Breast epithelium (tissue), 4 donors: ENCODE data around the gene C19orf47. TPM values are rescaled to one million over a fixed set of nuclear protein-coding genes. Genes with fewer than 3 reads are reported as not detected.

Experiments
- DNase-seq, 2 donors: peaks; one replicate each; pipeline ENCODE4 v3.0.0-alpha.2; 2019; ENCODE audit warnings: low spot score in 2 of 2
- H3K27ac ChIP-seq, 2 donors: fragments of 200-600 bp; sonication (generic) in 1 of 2; one replicate each; pipeline ENCODE4 v1.5.1; 2016 to 2019; ENCODE audit warnings: mild to moderate bottlenecking in 1 of 2
- H3K27me3 ChIP-seq, 2 donors: fragments of 200-600 bp; sonication (generic) in 1 of 2; one replicate each; pipeline versions ENCODE4 v1.5.1 to v1.6.0; 2017 to 2019; ENCODE audit warnings: control low read depth in 1 of 2, mild to moderate bottlenecking in 1 of 2
- H3K36me3 ChIP-seq: fragments of 200-600 bp; one replicate; pipeline ENCODE4 v1.5.1; 2019
- H3K4me1 ChIP-seq, 2 donors: fragments of 200-600 bp; sonication (generic); one replicate each; pipeline ENCODE4 v1.5.1; 2016 to 2019; ENCODE audit warnings: control low read depth in 1 of 2
- H3K4me3 ChIP-seq, 3 donors: fragments of 200-600 bp; sonication (generic); 1 replicate in 2 of 3; 2 replicates in 1 of 3; pipeline ENCODE4 v1.5.1; 2016 to 2019; ENCODE audit warnings: mild to moderate bottlenecking in 3 of 3, moderate library complexity in 2 of 3
- H3K9me3 ChIP-seq, 2 donors: fragments of 200-600 bp; sonication (generic) in 1 of 2; one replicate each; pipeline ENCODE4 v1.5.1; 2016 to 2019; ENCODE audit warnings: control low read depth in 1 of 2
- POLR2A ChIP-seq: fragments of 450-650 bp; IDR thresholded peaks from one replicate; pipeline ENCODE4 v1.6.1; 2016; ENCODE audit warnings: antibody characterized with exemption, mild to moderate bottlenecking, moderate library complexity
- POLR2AphosphoS5 ChIP-seq, 3 donors: sonication (generic); formaldehyde crosslinking; IDR thresholded peaks; one replicate each; pipeline ENCODE4 v1.6.1; 2017; ENCODE audit warnings: antibody characterized with exemption in 3 of 3
- intact Hi-C: fragments of 100-400 bp; cut with DNase I; formaldehyde crosslinking; loops from one replicate; pipeline ENCODE4 v1.15.1; 2023; ENCODE audit warnings: low total_unique reads
- total RNA-seq, 3 donors: library from RNA; depleted of rRNA; stranded (reverse); fragments of >200 nt; gene quantifications; one replicate each; pipeline ENCODE4 v1.1.0, GENCODE V29; 2016
- TF ChIP-seq, protein P1 (sequence below), 3 donors: fragments of 450-650 bp; IDR thresholded peaks; one replicate each; pipeline ENCODE4 v1.5.1; 2016 to 2017; ENCODE audit warnings: antibody characterized with exemption in 3 of 3, mild to moderate bottlenecking in 3 of 3, moderate library complexity in 3 of 3

C19orf47 gene
- total RNA-seq, 3 donors from 2014 or later: 6.7 to 13.0 (median 10.2) TPM

DNA sequence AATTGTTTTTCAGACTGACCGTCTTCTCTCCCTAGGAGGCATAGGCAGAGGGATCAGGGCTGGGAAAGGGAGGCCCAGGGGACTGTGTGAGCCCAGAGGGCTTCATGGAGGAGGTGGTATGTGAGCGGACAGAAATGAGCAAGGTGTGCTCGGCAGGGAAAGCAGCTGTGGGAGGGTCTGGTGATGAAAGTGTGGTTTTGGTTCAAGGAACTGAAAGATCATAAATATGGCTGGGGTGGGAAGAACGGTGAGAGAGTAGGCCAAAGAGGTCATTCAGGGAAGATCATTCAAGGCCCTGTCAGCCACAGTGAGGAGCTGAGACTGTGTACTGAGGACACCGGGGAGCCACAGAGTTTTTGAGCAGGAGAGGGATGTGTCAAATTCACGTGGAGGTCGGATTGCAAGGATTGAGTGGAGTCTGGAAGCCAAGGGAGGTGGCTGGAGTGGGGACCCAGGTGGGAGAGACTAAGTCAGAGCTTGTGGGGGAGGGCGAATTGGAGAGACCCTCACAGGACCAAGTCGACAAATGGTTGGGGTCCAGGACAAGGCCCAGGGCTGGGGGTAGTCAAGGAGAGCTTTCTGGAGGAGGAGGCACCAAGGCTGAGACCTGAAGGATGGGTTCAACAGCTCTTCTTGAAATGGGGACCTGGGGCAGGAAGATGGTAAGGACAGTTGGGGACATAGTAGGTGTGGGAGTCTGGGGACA lies 7.9 kb upstream of the C19orf47 start:
- TF ChIP-seq POLR2A (no peak), POLR2AphosphoS5 (IDR thresholded peaks at IDR 0.05) (no peak)
- TF ChIP-seq, protein P1, sequence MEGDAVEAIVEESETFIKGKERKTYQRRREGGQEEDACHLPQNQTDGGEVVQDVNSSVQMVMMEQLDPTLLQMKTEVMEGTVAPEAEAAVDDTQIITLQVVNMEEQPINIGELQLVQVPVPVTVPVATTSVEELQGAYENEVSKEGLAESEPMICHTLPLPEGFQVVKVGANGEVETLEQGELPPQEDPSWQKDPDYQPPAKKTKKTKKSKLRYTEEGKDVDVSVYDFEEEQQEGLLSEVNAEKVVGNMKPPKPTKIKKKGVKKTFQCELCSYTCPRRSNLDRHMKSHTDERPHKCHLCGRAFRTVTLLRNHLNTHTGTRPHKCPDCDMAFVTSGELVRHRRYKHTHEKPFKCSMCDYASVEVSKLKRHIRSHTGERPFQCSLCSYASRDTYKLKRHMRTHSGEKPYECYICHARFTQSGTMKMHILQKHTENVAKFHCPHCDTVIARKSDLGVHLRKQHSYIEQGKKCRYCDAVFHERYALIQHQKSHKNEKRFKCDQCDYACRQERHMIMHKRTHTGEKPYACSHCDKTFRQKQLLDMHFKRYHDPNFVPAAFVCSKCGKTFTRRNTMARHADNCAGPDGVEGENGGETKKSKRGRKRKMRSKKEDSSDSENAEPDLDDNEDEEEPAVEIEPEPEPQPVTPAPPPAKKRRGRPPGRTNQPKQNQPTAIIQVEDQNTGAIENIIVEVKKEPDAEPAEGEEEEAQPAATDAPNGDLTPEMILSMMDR (IDR thresholded peaks at IDR 0.05): no peak
- H3K27me3 ChIP-seq: no peaks in the 10 kb centered on the region
- no peaks in the 10 kb centered on the region for H3K4me1 ChIP-seq
- no peaks in the 10 kb centered on the region for H3K36me3 ChIP-seq
- no peaks in the 10 kb centered on the region for H3K9me3 ChIP-seq
- no peak for DNase-seq
- no peak overlapping the region for H3K27ac ChIP-seq
- no peak overlapping the region for H3K4me3 ChIP-seq
- intact Hi-C loops: no loop called here

DNA sequence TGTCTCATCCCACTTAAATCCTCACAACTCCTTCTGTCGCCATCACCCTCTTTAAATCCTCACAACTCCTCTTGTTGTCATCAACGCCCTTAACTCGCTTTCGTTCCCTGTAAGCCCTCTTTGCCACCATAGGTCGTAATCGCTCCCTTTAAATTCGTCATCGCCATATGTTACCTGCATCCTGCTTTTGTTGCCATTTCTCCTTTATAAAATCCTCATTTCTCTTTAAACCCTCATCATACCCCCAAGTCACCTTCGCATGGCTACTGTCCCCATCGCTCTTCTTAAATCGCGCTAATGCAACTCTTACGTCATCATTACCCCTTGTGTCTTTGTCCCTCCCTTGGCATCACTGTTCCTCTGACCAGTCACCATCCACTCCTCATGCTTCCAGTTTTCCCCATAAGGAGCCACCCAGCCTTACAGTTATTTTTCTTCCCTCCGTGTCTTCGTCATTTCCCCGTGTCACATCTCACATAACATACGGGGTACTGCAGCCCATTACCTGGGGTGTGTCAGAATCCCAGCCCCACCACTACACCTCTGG lies 837 bp upstream of the C19orf47 start:
- Histone ChIP-seq H3K27me3 (no peaks in the 10 kb centered on the region), H3K9me3 (no peaks in the 10 kb centered on the region), H3K27ac (peak overlapping the region; percentile 77 to 82), H3K36me3 (no peaks in the 10 kb centered on the region), H3K4me3 (peak overlapping the region; percentile 70 to 80 (median 77)), H3K4me1 (no peaks in the 10 kb centered on the region)
- peak in 1 of 2 donors; percentile 47 for DNase-seq
- TF ChIP-seq POLR2A (no peak), POLR2AphosphoS5 (IDR thresholded peaks at IDR 0.05) (peak in 2 of 3 donors; percentile 10 to 28)
- TF ChIP-seq, protein P1 (IDR thresholded peaks at IDR 0.05): no peak
- intact Hi-C loops: no loop called here

DNA sequence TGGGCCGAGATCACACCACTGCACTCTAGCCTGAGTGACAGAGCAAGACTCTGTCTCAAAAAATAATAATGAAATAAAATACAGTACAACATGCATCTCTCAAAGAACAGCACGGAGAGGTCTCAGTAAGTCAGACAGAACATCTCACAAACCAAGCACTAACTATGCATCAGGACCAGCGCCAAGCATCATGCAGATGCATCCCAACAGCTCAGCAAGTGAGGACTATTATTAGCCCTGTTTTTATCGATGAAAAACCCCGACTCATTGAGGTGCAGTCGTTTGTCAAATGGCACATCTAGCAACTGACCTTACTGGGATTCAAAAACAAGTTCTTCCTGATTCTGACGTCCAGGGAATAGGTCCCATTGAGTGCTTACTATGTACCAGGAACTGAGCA lies 3.8 kb downstream of the C19orf47 start:
- Histone ChIP-seq H3K4me3 (no peak overlapping the region), H3K4me1 (peaks cover 0 to 8% of the 10 kb centered on the region in 2 donors), H3K27ac (peak overlapping the region in 1 of 2 donors; percentile 6), H3K36me3 (no peaks in the 10 kb centered on the region), H3K9me3 (no peaks in the 10 kb centered on the region), H3K27me3 (no peaks in the 10 kb centered on the region)
- TF ChIP-seq POLR2AphosphoS5 (IDR thresholded peaks at IDR 0.05) (no peak), POLR2A (no peak)
- TF ChIP-seq, protein P1 (IDR thresholded peaks at IDR 0.05): no peak
- intact Hi-C loops: no loop called here
- no peak for DNase-seq

DNA sequence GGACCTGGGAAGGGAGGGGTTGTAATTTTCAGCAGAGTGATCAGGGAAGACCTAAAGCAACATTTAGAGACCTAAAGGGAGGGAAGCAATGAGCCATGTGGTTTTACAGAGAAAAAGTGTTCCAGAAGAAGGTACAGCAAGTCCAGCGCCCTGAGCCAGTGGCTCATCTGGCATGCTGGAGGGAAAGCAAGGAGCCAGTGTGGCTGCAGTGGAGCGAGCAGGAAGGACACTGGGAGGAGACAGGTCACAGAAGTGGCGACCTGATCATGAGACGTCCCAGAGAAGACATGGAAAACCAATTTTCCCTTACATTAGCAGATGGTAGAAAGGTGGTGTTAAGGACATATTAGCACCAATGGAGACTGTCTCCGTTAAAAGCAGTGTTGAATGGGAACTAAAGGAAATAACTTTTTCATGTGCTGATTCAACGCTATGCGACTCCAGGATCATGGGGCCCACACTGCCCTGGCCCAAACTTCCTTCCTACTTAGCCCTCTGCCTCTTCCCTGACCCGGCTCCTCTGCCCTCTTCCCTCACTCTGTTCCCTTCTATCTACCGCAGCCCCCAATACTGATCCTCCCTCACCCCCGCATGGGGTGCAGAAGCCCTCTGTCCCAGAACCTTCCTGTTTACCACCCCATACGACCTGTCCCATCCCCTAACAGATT lies 5.4 kb downstream of the C19orf47 start:
- Histone ChIP-seq H3K27ac (peak overlapping the region; percentile 89 to 92), H3K27me3 (no peaks in the 10 kb centered on the region), H3K9me3 (no peaks in the 10 kb centered on the region), H3K4me3 (no peak overlapping the region), H3K4me1 (peaks cover 0 to 8% of the 10 kb centered on the region in 2 donors), H3K36me3 (no peaks in the 10 kb centered on the region)
- TF ChIP-seq, protein P1 (IDR thresholded peaks at IDR 0.05): no peak
- TF ChIP-seq POLR2A: no peak
- no peak for TF ChIP-seq POLR2AphosphoS5 (IDR thresholded peaks at IDR 0.05)
- intact Hi-C loops: no loop called here
- DNase-seq: no peak
